Mucosa of gallbladder (tissue), 1 donor: ENCODE measurements around the gene CDKN3. TPM values are rescaled to one million over a fixed set of nuclear protein-coding genes. Genes with fewer than 3 reads are reported as not detected.
"Not testable (repeated sequence)": the region's sequence is repeated elsewhere in the genome, so short reads cannot be mapped to it uniquely, and the experiment has no call there.

Experiments used
- DNase-seq: peaks from one replicate; pipeline ENCODE4 v3.0.0-alpha.2; 2020; ENCODE audit warnings: low spot score
- total RNA-seq: library from RNA; stranded (reverse); gene quantifications from one replicate; pipeline ENCODE4 v1.2.1, GENCODE V29; 2021
- donor health status: DM: no; HTN: no; CAD: no.

CDKN3 gene
- total RNA-seq, 1 donor from 2014 or later = 2.1 TPM

- DNase-seq = no peak
These were observed 26.2 kb upstream of the CDKN3 start for GRCh38 chr14:54370323-54371198.

- no peak for DNase-seq
These were observed 22.5 kb upstream of the CDKN3 start for GRCh38 chr14:54374117-54374884.

DNA sequence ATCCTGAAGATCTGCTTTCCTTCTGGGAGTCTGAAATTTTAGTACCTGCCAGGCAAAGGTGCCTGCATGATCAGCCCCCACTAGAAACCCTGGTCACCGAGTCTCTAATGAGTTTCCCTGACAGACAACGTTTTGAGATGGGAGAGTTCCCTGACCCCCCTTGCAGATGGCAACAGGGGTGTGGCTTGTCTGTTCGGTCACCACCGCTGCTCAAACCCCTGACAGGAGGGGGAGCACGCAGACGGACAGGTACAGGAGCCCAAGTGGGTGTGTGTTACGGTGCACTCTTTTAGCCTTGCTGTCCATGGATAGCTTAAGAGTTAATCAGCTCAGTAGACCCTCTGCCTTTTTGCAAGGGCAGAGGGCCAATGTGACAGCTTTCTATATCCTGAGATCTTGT is 19.3 kb upstream of the CDKN3 start:
- DNase-seq = no peak

DNA sequence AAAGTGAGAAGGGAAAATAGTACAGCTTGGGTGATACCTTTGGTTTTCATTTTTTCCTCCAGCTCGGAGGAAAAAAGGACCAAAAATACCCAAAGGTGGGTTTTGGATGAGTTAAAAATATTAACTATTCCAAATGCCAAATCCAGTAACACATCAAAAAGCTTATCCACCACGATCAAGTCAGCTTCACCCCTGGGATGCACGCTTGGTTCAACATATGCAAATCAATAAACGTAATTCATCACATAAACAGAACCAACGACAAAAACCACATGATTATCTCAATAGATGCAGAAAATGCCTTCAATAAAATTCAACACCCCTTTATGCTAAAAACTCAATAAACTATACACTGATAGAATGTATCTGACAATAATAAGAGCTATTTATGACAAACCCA is 17.9 kb upstream of the CDKN3 start:
- DNase-seq = not testable (repeated sequence)

- not testable (repeated sequence) for DNase-seq
These were observed 16.2 kb upstream of the CDKN3 start for GRCh38 chr14:54380558-54380957.

- DNase-seq = no peak
These were observed 15.0 kb upstream of the CDKN3 start for GRCh38 chr14:54381821-54382220.

- DNase-seq = no peak
These were observed 13.0 kb upstream of the CDKN3 start for GRCh38 chr14:54383835-54384234.

- no peak for DNase-seq
These were observed 11.3 kb upstream of the CDKN3 start for GRCh38 chr14:54385556-54385955.

- DNase-seq = peak; percentile 73
These were observed 9.5 kb upstream of the CDKN3 start for GRCh38 chr14:54387328-54387727.

- no peak for DNase-seq
These were observed 4.5 kb upstream of the CDKN3 start for GRCh38 chr14:54392131-54392859.

DNA sequence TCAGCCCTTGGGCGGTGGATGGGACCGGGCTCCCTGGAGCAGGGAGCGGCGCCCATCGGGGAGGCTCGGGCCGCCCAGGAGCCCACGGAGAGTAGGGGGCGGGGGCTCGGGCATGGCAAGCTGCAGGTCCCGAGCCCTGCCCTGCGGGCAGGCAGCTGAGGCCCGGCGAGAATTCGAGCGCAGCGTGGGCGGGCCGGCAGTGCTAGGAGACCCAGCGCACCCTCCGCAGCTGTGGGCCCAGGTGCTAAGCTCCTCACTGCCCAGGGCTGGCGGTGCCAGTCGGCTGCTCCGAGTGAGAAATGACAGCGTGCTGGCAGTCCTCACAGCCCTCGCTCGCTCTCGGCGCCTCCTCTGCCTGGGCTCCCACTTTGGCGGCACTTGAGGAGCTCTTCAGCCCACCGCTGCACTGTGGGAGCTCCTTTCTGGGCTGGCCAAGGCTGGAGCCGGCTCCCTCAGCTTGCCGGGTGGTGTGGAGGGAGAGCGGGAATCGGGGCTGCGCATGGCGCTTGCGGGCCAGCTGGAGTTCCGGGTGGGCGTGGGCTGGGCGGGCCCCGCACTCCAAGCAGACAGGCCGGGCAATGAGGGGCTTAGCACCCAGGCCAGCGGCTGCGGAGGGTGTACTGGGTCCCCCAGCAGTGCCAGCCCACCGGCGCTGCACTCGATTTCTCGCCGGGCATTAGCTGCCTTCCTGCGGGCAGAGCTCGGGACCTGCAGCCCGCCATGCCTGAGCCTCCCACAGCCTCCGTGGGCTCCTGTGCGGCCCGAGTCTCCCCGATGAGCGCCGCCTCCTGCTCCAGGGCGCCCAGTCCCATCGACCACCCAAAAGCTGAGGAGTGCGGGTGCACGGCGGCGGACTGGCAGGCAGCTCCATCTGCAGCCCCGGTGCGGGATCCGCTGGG is 3.6 kb upstream of the CDKN3 start:
- not testable (repeated sequence) for DNase-seq

DNA sequence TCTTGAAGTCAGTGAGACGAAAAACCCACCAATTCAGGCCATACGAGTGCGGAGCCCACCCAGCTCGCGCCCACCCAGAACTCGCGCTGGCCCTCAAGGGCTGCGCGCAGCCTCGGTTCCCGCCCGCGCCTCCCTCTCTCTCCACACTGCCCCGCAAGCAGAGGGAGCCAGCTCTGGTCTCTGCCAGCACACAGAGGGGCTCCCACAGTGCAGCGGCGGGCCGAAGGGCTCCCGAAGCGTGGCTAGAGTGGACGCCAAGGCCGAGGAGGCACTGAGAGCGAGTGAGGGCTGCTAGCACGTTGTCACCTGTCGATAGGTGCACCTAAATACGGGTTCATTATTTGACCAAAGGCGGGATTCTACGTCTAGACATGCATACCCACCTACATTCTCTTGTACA is 2.2 kb upstream of the CDKN3 start:
- no peak for DNase-seq

DNA sequence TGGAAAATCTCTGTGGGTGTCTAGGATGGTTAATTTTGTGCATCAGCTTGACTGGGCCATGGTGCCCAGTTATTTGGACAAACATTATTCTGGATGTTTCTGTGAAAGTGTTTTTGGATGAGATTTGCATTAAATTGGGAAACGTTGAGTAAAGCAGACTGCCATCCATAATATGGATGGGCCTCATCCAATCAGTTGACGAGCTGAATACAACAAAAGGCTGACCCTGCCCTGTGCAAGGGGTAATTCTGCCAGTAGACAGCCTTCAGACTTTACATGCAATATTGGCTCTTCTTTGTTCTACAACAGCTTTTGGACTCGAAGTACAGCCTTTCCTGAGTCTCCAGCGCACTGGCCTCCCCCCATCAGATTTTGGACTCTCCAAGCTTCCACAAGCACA is 1.5 kb upstream of the CDKN3 start:
- DNase-seq = no peak

DNA sequence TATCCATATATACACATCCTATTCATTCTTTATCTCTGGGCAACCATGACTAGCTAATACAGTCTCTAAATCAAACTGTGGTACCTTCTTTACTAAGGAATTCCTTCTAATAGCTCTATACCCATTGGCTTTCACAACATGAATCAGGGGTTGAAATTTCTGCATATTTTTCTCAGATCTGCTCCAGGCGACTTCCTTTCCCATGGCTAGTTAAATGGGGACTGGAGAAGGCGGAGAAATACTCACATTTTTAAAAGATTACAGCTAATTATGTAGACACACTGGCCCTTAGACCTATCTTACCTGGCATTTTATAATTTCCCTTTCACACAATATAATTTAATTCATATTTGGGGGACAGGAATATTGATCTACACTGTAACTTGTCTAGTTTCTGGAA is 1.1 kb upstream of the CDKN3 start:
- no peak for DNase-seq

DNA sequence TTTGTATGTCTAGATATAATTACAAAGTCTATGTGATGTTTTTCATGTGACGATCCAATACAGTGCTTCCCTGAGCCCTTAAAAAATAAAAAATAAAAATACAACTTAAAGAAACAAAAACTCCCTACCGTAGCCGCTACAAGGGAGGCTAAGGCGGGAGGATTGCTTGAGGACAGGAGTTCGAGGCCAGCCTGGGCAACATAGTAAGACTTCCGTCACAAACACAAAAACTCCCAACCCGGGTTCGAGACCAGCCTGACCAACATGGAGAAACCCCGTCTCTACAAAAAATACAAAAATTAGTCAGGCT is 669 bp upstream of the CDKN3 start:
- DNase-seq = no peak

DNA sequence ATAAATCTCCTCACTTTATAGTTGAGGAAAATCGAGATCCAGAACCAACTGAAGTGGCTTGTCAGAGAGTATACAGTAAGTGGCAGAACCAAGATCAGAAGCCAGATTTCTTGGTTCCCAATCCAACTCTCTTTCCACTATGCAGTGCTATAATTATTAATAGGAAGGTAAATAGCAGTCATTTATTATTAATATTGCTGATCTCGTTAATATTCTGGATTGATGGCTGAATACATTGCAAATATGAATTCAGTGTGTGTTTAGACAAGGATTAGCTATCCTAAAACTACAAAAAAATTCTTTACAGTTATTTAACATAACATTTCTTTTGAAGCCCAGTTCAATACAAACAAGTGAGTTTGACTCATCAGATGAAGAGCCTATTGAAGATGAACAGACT is 2.8 kb downstream of the CDKN3 start:
- no peak for DNase-seq

GRCh38 chr14:54403401-54404005 is 6.7 kb downstream of the CDKN3 start:
- DNase-seq = not testable (repeated sequence)

DNA sequence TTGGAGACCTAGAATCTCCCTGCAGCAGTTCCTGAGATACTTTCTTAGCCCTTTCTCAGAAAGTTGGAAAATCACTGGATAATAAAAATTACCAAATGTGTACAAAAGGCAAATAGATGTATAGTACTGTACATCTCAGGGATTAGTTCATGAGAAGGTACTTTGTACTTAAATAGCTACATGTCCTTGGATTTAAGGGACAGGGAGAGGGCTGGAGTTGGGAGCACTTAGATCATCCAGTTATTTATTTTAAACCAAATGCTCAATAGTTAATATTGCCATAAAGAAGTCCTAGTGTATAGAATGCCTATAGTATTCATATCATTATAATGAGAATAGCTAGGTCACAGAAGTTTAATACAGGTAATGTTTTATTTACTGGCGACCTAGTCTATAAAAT is 13.4 kb downstream of the CDKN3 start:
- DNase-seq = no peak

DNA sequence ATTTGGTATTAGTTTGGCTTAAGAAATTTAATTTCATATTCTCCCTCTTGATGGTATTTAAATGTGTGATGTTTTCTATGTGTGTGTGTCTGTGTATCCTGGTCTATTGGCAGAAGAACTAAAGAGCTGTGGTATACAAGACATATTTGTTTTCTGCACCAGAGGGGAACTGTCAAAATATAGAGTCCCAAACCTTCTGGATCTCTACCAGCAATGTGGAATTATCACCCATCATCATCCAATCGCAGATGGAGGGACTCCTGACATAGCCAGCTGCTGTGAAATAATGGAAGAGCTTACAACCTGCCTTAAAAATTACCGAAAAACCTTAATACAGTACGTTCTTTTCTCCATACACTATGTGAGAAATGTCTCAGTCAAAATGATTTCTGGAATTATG is 14.6 kb downstream of the CDKN3 start:
- DNase-seq = no peak

DNA sequence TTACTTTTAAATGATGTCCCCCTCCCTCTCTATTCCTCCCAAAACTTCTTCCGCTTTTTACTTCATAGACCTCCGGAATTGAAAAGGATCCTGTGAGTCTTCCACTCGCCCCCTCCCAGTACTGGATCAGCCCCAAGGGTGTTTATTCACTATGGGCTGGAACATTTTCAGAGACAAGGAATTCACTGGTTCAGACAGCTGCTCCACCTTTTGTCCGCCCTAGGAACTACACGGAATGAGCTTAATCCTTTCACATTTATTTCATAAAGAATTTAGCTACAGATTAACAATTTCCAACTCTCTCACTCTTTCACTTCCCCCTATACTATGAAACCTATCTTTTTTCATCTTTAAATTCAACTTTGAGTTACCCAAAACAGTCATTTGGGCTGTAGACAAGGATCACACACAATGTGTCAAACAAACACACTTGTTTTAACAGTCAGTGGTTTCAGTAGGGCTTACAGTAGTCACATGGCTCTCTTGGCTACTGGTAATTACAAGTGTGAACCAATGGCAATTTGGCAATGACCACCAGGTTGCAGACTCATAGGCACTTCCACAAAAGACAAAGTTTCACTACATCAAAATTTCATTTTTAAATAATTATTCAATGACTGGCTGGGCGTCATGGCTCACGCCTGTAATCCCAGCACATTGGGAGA is 23.8 kb downstream of the CDKN3 start:
- DNase-seq = no peak

DNA sequence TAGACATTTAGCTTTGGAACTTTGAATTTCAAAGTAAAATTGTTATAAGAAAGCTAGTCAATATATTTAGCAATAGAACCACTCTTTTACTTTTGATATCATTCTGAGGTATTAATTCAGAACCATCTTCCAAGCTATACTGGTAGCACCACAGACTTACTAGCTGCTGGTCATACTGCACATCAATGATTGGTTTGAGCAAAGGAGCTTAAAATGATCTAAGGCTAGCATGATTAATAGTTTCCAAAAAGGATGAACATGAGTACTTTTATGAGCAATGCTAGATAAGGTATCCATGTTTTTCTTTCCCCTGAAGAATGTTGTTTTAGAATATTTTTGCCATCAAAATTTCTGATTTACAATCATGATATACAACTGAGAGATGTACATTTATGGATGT is 27.2 kb downstream of the CDKN3 start:
- no peak for DNase-seq
